Dermis microvascular lymphatic vessel endothelial cell (primary cell): ENCODE measurements around the gene PCDH19. TPM values are rescaled to one million over a fixed set of nuclear protein-coding genes. Genes with fewer than 3 reads are reported as not detected.

Experiments
- DNase-seq, 2 donors: peaks; one replicate each; pipeline versions ENCODE4 v3.0.0 to v3.0.0-alpha.2; 2010; ENCODE audit warnings: low read depth in 2 of 2
- total RNA-seq: library from RNA; depleted of rRNA; stranded (reverse); fragments of >200 nt; gene quantifications from 2 replicates; pipeline ENCODE4 v1.2.1, GENCODE V29; 2014

PCDH19 gene
- total RNA-seq, 1 donor from 2014 or later, result 0.13 TPM

DNA sequence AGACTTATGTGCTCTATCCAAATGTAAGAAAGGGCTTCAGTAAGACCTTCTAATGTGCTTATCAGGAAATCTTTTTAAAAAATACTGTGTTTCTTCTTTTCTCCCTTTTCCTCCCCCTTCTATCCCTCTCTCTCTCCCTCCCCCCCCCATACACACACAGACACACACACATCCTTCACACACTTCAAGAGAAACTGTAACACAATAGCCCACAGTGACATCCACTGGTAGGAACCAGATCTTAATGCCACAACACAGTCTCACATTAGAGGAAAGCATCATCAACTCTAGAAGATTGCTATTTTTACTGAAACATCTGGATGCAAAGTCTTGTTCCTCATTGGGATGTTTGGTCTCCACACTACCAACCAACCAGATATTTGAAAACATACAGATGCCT, 4.6 kb downstream of the PCDH19 start:
- no peak for DNase-seq

DNA sequence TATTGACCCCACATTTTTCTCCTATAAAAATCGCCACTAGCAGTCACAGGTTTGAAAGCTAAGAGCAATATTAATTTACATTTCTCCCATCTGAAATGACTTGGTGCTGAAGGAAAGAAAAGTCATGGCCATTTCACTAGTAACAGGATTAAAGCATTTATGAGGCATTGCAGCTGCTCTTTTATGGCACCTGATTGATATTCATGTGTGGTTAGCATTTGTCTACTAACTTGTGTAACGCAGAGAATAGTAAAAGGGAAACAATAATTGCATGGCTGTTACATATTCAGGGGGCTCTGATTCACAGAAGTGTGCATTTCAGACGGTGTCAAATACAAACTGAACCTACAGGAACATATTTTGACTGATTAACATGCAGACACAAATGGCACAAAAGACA, 5.2 kb downstream of the PCDH19 start:
- no peak for DNase-seq

DNA sequence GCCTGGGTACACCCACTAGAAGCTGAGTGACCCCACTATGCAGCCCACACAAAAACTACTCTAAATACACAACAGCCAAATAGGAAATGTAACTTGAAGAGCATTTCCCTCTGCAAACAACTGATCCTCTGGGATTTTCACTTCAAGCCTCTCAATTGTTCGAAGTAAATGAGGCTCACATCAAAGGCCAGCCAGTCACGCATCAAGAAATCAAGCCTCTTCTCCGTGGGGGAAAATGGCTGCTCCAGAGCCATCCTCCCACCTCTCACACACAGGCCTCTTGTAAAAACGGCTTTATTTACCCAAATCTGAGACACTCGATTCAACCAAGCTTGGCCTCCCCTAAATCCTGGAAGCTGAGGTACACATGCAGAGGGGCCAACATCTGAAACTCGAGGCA, 14.3 kb downstream of the PCDH19 start:
- DNase-seq, result no peak

DNA sequence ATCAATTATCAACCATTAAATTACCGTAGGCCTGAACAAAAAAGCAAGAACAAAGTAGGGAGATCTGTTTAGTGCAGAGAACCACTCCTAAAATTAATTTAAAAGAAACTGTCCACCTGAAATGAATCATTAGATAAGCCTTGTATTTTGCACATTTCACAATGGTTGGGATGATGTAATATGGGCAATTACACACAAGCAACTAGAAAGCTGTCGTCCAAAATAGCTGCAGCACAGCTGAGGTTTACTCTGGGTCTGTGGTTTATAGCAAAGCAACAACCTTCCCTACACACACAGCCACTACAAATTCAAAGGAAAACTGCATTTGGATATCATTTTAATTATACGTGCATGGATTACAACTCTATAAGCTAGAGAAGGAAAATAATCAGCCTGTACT, 28.5 kb downstream of the PCDH19 start:
- no peak for DNase-seq

DNA sequence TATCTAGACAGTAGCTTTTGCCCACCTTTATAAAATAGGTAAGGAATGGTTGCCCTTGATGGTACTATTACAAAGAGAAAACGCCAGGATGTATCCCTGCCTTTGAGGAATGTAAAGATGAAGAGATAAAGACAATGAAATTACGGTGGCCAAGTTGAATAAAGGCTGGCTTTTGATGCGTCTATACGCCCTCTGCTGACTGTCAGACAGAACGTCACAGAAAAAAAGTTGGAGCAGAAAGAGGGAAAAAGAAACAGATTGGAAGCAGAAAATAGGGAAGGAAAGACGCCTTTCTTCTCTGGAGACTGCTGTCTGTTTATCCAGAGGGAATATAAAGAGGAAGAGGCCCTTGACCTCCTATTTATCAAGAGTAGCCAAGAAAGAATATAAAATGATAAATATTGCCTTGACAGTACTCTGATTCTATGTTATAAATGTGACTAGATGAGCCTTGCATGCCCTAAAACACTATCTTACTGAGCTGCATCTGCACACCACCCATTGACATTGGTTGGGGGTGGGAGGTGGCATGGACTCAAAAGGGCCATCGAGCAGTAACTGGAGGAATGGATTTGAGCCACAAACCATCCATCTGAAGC, 30.6 kb downstream of the PCDH19 start:
- peak; percentile 11 to 24 for DNase-seq

DNA sequence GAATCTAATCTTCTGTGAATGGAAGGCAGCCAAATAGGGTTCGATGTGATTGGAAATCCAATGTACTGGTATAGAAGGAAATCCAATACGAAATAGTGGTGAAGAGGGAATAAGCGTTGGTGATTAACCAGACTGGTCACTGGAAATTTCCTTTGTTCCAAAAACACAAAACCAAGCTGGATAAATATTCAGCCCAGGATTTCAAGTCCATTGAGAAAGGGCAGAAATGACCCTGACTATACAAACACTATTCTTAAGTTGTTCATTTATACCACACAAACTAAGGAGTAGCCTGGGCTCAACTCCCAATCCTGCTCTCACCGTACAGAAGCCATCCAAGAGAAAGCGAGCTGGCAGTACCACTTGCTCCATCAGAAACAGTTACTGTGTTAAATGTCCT, 32.2 kb downstream of the PCDH19 start:
- DNase-seq, result no peak

DNA sequence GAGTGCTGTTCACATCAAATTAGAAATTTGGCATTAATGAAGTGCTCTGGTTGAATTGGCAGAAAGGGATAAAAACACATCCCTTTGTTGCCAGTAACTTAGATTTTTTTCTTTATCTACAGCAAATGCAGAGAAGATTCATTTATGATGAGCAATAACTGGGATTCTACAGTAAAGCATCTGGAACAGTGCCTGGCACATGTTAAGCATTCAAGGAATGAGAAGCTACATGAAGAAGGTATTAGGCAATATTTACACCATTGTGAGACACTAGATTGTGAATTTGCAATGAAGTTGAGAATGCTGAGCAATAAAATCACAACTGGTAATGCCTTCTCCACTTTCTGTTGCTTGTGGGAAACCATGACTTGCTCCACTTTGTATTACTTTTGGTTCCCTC, 33.5 kb downstream of the PCDH19 start:
- no peak for DNase-seq

DNA sequence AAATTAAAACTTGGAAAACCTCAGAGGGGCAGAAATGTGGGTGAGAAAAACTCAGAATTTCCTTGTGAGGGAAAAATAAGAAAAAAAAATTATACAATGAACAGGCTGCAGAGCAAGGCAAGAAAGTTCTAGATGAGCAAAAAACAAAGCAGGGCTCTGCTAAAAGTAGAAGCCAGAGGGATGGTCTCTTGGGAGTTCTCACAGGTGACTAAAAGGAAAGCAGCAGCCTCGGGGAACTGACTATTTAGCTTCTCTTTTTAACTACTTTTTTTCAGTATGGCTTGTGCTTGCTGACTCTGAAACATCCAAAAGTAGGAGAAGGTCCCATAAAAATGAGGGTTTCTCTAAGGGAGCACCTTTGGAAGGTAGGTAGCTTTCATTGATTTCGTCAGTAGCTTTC, 36.4 kb downstream of the PCDH19 start:
- DNase-seq, result no peak

DNA sequence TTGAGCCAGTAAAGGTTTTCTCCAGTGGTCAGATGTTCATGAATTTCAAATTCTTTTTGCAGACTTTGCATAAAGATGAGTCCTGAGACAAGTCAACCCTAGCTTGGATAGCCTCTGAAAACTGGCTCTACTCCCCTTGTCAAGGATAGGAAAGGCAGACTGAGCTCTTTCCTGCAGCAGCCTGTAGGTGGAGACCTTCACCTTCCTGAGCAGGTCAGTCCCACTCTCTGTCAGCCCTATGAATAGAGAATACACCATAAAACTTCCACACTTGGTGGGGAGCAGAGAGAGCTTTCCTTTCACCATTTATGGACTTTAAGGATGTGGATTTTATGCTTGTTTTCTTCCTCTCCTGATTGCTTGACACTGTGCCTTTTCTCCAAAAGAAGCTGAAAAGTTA, 41.9 kb downstream of the PCDH19 start:
- DNase-seq, result peak; percentile 2 to 17

DNA sequence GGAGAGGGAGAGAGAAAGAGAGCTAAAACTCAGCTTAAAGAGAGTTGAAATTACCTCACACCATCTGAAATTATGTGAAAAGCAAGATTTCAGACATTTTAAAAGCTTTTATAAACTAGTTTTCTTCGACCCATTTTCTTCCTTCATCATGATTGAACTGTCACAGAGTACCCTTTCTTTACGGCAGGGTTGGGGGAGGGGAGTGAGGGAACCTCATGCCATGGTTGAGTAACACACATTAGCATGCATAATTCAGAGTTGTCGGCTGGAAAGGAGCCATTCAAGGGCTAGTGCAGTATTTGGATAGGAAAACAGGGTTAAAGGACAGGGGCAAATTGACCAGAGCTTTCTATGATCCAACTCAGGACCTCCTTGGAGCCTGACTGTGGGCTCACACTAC, 46.2 kb downstream of the PCDH19 start:
- no peak for DNase-seq

DNA sequence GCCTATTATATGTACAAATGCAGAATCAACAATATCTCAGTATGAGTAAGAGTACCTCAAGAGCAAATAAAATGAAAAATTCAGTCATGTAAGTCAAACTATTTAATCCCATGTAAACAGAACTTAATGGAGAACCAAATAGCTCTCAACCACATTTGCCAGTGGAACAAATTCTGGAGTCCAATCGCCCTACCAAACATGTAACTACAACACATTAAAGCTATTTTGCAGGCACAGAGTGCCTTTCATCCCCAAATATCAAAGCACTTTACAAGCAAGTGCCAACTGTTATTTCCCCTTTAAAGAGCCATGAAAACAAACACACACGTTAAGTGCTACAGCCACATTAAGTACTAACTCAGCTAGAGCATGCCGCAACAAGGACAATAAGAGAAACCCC, 51.3 kb downstream of the PCDH19 start:
- no peak for DNase-seq

DNA sequence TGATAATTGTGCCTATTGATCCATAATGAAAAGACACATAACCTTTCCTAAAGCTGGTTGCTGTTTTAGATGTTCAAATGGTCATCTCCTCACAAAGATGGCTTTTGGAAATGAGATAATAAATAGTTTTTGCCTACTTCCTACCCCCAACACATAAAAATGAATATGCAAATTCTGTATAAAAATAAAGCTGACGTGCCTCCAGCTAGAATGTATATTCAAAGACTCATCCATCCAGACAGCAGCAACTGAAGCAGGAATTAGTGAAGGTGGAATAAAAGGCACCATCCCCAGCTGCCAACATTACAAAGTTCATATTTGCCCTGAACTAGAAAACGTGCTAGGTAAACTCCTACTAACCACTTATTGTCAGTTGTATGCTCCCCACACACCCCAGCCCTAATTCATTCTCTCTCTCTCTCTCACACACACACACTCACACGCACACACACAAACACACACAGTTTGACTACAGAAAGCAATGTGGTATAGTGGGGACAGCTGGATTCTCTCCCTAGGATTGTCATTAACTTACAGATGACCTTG, 53.6 kb downstream of the PCDH19 start:
- DNase-seq, result no peak

DNA sequence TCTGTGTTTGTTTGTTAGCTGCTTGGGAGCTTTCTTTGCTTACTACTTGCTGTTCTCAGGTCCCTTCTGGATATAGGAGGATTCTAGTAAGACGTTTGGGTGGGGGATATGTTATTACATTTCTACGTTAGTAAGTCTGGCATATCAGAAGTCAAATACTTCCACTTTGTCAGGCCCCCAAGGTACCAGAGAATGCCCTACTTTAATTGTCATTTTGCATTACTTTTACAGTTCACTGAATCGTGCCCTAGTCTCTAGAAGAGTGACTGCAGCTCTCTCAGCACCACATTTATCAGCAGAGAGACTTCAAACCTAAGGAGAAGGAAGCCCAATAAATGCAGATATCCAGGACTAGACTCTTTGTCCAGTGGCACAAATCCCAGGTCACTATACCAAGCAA, 54.4 kb downstream of the PCDH19 start:
- no peak for DNase-seq

DNA sequence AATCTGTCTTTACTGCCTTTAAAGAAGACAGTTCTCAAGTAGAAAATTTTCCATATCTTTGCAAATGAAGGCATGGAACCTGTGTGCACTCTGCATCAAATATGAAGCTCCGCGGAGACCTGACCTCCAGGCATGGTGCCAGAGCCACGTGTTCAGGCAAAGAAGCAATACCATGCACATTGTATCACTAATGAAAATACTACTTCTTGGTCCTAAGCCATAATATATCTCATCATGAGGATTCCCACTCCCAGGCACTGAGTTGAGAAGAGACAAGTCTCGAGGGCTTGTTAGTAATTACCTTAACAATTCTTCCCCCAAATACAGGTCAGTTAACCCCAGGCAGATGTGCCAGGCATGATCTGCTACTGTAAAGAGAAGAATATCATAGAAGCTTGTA, 56.7 kb downstream of the PCDH19 start:
- no peak for DNase-seq

DNA sequence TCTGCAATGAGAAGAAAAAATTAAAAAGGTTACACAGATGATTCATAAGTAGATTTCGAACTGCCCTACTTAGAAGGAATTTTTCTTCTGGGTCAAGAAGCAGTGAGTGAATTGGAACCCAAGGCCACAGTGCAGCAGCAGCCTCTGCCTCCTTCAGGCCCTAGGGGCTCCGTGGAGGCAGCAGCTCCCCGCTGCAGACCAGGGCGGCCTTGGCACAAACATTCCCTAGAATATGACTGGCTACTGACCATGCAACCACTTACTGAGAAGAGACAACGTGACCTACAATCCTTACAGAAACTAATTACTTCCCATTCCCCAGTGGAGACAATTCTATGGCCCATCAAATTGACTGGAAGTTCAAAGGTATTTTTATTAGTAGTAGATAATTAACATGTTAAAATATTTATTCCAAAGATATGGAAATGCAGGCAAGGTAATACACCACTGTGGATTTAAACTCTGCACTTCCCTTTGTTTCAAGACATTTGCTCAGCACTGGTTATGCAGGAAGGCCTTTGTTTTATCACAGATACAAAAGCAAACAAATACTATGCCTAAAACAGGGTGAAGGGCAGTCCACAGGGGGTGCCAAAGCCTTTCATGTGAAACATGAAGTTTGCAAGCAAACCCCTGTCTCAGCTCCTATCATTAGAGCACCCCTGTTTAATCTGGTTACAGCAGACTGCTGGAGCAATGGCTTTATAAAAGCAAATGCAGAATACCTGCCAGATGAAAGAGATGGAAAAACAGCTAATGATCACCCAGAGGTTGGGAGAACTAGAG, 59.2 kb downstream of the PCDH19 start:
- DNase-seq, result no peak

DNA sequence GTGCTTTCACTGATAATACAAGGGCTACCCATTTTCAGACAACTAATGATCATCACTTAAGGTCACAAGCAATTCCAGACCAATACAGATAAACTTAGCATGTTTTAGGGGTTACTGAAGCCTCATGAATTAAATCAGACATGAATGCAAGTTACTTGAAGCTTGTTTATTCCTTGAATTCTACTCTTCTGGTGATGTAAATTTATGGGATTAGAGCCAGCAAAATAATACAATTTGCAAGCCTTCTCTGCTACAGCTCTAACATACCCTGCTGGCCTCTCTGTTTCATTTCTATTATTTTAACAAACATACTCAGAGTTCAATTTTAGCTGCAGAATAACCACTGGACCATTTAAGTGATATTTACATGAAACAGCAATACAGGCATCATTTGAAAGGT, 60.7 kb downstream of the PCDH19 start:
- DNase-seq, result no peak

DNA sequence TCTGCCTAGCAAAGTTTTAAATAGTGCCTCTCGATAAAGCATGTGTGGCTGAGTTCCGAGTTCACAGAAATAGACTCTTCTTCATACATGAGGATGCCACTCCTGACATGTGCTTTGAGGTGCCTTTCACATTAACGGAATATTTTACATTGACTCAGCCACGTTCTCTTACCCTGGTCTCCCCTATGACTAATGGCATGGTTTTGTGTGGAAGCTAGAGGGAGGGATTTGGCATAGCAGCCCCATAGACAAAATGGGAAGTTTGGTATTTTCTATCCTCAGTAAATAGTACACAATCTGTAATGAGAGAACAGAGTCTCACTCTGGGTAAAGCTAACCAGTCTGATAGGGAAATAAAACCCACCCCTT, 68.9 kb downstream of the PCDH19 start:
- DNase-seq, result no peak

DNA sequence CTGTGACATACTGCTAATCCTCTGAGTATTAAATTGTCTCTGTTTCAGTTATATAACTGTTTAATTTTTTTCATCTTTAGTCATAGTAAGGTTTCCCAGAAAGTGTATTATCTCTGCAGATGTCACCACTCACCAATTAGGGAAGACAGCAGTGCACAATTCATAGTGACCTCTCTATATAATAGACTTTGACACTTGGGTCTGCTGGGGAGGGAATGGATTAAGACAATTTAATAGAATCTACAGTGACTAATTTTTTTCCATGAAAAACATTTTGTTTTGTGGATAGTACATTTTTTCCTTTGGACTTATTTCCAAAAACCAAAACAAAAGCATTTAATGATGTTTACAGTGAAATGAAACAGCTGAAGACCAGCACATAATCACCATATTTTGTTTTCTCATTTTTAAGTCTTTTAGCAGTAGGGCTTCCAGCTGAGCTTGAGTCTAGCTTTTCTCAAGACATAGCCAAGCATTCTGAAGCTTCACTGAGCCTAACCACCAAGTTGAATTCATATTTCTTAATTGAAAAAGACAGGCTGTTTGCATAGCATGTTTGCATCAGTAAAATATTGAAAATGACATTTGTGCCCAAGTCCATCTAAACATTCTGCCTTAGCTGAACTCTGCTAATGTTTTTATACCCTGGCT, 69.5 kb downstream of the PCDH19 start:
- no peak for DNase-seq

DNA sequence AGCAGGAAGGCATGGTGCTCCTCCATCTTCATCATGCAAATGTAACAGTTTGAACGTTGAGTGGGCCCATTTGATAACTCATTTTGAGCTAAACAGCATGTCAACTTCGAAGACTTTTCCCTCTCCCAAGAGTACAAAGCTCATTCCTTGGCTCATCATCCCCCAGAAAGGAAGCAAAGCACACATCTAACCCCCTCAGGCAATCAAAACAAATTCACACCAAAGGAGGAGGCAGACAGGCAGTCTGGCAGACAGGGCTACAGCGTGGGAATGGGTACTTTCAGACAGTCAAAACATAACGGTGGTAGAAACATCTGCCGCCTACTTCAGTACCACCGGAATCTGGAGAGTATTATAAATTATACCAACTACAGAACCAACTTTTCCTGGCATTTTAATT, 81.7 kb downstream of the PCDH19 start:
- no peak for DNase-seq

DNA sequence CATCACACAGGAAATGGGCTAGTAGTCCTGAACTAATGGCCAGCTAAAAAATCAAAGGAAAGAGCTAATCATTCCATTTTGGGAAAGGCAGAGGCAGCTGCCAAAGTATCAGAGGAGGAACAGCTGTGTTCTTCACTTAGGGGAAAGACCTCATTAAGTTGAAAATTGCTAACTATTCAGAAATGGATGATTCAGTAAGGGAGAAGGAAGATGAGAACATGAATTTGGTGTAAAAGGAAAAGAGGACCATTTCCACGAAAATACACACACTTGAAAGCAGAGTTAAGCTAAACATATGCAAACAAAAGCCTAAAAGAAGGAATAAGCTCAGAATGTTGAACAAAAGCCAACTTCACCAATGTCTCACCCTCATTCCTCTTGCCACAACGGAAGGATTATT, 90.4 kb downstream of the PCDH19 start:
- DNase-seq, result no peak

DNA sequence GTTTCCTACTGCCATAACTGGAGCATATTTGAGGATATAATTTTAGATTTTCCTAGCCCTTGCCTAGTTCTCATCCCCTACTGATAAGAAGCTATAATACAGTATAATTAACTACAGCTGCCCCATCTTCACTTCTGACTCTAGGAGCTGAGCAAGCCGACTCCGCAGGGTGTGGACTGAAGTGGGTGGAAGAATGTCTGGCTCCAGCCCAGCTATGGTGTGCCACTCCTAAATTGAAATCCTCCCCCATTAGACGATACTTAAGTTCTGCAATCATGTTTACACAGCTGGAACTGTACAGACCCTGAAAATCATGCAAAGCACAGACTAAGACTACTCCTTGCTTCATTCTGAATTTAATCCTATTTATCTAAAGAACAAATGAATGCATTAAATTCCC, 93.1 kb downstream of the PCDH19 start:
- no peak for DNase-seq

DNA sequence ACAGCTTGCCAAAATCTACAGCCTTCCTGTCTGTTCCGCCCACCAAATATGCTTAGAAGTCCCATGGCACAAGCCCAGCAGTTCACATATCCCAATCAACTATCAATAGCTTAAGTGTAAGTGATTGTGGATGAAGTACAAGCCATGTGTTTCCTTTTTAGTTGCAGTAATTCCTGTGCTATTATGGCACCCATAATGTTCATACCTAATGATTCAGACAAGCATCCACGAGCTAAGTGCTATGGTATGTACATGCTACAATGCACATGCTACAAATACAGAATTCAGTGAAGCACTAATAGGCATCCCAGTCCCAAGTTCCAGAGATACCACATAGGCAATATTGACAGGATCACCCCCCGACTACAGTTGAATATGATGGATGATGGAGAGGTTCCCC, 94.5 kb downstream of the PCDH19 start:
- DNase-seq, result no peak

DNA sequence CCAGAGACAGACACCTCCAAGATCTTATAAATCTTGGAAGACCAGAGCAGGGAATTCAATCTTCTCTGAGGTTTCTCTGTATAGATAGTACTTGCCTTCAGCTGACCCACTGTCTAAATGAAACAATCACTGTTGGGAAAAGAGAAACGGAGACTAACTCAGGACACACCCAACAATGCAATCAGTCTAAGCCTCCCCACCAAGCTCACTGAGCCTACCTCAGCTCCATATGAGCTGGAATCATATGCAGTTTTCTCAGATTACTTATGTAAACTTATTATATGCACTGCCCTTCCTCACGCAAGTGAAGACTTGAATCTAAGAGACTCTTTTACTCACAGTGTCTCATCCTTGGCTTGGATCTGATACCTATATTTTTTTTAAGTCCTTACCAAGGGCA, 110.5 kb downstream of the PCDH19 start:
- no peak for DNase-seq
